ENCODE data around the gene ARID1B. TPM values are rescaled to one million over a fixed set of nuclear protein-coding genes. Genes with fewer than 3 reads are reported as not detected.

ARID1B gene
- total RNA-seq, 1 donor from 2014 or later = 49.2 TPM

GRCh38 chr6:157172830-157173536 is 395.8 kb downstream of the ARID1B start:
- intact Hi-C loops (cut with DNase I) = no loop called here
- ATAC-seq (ENCODE audit: poor library complexity) = no peak

GRCh38 chr6:157173776-157174175 is 396.6 kb downstream of the ARID1B start:
- DNase-seq (no peak), ATAC-seq (ENCODE audit: poor library complexity) (no peak)
- intact Hi-C loops (cut with DNase I) = no loop called here

More at GRCh38 chr6:157172830-157173536, 395.8 kb downstream of the ARID1B start:
- DNase-seq = no peak

GRCh38 chr6:157174731-157175130 is 397.6 kb downstream of the ARID1B start:
- intact Hi-C loops (cut with DNase I) = no loop called here

DNA sequence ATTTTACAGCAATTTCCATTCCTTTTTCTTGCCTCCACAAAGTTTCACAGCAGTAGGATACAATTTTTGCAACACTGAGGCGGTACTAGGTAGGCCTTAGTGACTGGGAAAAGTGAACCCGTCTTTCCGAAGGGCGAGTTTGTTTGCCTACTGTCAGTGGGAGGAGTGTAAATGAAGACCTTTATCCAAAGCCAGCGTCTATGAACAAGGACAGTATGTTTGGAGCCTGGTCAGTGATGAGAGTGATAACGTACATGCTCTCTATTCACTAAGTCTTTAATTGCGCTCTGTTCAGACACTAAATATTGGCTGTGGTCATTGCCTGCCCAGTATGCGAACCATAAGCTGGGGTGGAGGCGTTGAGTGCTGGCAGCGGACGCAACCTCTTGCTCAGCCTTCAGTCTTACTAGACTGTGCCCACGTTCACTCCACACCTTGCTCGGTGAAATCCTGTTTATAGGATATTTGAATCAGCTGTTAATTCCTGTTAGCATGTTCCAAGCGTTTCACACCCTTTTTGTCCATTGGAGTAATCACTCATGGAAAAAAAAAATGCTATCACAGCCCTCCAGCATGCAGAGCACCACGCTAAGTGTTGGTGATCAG is 400.7 kb downstream of the ARID1B start:
- ATAC-seq (ENCODE audit: poor library complexity) (no peak), DNase-seq (no peak)
- intact Hi-C loops (cut with DNase I) = no loop called here

More at GRCh38 chr6:157174731-157175130, 397.6 kb downstream of the ARID1B start:
- no peak for DNase-seq
- ATAC-seq (ENCODE audit: poor library complexity) = no peak

DNA sequence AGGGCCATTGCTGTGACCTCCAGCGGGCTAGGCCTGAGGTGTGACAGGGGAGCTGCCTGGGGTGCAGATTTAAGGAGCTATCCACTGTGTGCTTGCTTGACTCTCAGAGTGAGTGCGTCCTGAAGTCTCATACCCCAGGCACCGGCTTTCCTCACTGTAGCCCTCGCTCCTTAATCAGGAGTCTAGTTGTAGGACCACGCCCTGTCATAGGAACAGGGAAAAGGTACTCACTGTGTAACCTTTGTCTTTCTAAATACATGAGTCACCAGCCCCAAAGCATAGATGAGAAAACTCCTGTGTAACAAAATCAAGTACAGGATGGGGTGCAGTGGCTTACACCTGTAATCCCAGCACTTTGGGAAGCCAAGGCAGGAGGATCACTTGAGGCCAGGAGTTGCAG is 404.5 kb downstream of the ARID1B start:
- intact Hi-C loops (cut with DNase I) = loop anchor here (5.0 kb wide), 1 partner anchor 144 kb away; no protein-coding TSS in a partner anchor
- DNase-seq = no peak
- ATAC-seq (ENCODE audit: poor library complexity) = no peak

GRCh38 chr6:157182503-157183264 is 405.5 kb downstream of the ARID1B start:
- intact Hi-C loops (cut with DNase I) = loop anchor here (5.0 kb wide), 1 partner anchor 145 kb away; no protein-coding TSS in a partner anchor
- DNase-seq = no peak
- ATAC-seq (ENCODE audit: poor library complexity) = no peak

DNA sequence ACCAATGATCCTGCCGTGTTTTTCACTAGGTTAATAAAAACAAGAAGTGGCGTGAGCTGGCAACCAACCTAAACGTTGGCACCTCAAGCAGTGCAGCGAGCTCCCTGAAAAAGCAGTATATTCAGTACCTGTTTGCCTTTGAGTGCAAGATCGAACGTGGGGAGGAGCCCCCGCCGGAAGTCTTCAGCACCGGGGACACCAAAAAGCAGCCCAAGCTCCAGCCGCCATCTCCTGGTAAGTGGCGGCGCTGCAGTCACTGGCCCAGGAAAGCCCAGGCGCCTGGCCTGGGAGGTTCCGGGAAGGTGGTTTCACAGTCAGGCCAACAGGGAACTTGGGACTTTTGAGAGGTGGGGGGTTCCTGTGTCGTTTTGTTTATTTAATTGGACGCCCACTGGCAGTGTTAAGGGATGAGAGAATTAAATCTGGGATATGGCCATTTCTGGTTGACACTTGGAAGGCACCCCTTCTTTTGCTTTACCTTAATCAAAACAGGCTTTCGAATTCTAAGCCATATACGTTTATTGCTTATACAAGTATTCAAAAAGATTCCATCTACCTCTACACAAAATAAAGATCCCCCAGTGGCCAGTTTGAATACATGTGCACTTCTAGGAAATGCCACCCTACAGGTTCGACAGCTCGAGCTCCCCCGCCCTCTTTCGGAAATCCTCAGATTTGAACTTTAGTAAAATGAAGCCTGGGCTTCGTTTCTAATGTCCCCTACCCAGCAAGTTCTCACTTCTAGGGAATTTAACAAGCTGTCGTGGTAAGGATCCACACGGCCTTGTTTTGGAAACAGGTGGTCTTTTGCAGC is 407.2 kb downstream of the ARID1B start:
- ATAC-seq (ENCODE audit: poor library complexity) (peak; percentile 79), DNase-seq (peak; percentile 83)
- intact Hi-C loops (cut with DNase I) = loop anchor here (5.0 kb wide), 1 partner anchor 147 kb away; no protein-coding TSS in a partner anchor

- DNase-seq (no peak), ATAC-seq (ENCODE audit: poor library complexity) (peak; percentile 13)
Observed at GRCh38 chr6:157185171-157185570, 408.0 kb downstream of the ARID1B start.

GRCh38 chr6:157185986-157186385 is 408.8 kb downstream of the ARID1B start:
- intact Hi-C loops (cut with DNase I) = no loop called here
- DNase-seq (no peak), ATAC-seq (ENCODE audit: poor library complexity) (no peak)

More at GRCh38 chr6:157185171-157185570, 408.0 kb downstream of the ARID1B start:
- intact Hi-C loops (cut with DNase I) = no loop called here

DNA sequence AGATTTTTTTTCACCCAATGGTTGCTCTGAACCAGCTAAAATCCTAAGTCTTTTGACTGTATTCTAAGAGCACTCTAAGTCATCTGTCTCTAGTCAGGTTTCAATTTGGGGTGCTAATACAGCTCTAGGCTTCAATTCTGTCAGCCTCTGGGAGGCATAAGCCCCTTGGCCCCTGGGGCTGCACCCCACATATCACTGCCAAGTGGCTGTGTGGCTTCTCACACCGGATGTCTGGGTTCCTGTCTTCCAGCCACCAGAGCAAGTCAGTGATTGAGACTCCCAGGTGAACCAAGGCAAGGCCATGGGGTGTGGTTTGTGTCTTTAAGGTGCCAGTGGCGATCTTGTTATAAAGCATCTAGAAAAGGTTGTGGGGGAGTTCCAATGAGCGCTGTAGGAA is 409.6 kb downstream of the ARID1B start:
- intact Hi-C loops (cut with DNase I) = no loop called here
- DNase-seq (no peak), ATAC-seq (ENCODE audit: poor library complexity) (no peak)

DNA sequence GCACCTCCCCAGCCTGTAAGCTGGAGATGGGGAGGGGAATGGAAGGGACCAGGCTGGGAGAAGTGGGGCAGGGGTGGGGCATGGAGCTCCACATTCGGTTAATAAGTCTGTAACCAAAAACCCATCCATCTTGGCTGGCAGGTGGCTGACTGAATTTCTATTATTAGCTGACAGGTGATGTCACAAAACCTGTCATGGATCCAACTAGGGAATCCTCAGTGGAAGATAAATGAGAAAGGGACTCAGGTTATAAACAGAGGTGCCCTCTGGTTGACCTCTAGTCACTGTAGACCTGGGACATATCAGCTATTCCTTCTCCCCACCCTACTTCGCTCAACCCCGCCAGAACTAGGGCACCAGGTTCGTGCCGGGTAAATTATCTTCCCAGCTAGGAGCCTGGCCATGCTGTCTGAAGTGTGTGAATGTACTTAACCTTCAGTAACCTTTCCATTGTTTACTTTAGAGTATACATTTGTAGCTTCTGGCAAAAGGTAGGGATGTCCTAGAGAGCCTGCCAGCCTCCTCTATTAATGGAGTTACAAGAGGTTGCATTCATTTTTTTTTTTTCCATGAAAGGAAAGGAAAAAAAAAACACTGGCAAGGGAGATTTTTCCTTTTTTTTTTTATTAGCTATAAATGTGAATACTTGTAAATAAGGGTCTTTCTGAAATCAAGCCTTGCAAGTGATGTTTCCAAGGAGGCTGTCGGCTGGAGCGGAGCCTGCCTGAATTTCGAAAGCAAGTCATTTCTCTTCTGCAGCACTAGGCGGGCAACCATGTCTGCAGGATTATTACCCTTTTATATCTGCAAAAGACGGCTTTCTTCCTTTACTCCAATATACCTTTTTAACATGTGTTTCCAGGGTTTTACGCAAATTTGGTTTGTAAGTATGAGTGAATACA is 410.3 kb downstream of the ARID1B start:
- ATAC-seq (ENCODE audit: poor library complexity) = peak; percentile 80
- intact Hi-C loops (cut with DNase I) = no loop called here
- no peak for DNase-seq

DNA sequence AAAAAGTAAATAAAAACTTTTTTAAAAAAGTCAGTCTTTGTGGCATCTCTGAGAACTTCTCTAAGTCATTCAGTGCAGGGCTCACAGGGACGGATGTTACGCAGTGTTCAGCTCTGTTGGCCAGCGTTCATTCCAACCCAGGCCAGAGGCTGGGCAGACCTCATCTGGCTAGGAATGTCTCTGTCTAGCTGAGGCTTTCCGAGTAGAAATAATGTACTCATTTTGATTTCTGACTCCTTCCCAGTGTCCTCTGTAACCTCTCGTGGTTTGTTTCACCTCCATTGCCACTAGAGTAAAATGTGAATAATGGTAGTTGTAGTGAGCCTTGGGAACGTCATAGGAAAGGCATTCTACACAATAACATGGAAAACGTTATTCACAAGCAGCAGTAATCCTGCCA is 411.0 kb downstream of the ARID1B start:
- DNase-seq = no peak
- intact Hi-C loops (cut with DNase I) = no loop called here
- ATAC-seq (ENCODE audit: poor library complexity) = no peak

- ATAC-seq (ENCODE audit: poor library complexity) (no peak), DNase-seq (no peak)
- intact Hi-C loops (cut with DNase I) = no loop called here
Observed at GRCh38 chr6:157193443-157193996, 416.3 kb downstream of the ARID1B start.

DNA sequence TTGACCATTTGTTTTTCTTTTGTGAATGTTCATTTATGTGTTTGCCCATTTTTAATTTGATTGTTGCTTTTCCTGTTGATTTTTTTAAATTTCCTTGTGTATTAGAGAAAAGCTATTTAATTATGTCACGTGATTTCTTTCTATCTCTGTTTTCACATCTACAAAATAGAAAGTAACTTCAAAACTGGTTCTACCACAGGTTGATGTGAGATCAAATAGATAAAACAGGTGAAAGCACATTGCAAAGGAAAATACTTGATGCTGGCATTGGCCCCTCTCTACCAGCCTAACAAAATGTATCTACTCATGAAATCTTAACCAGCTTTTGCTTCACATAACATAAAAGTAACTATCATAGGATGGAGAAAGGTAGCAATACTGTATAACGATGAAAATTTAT is 416.9 kb downstream of the ARID1B start:
- DNase-seq (no peak), ATAC-seq (ENCODE audit: poor library complexity) (no peak)
- intact Hi-C loops (cut with DNase I) = no loop called here

DNA sequence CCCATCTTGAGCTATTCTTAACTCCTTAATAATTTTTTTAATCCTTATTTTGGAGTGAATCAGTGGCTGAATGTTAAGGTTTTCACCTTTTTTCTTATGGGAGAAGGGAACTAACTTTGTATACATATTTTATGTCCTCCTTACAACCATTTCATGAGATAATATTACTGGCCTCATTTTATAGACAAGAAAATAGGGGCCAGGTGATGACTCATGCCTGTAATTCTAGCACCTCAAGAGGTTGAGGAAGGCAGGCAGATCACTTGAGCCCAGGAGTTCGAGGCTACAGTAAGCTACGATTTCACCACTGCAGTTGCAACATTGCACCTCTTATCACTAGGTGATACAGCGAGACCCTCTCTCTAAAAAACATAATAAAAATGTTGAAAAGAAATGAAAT is 417.5 kb downstream of the ARID1B start:
- ATAC-seq (ENCODE audit: poor library complexity) (no peak), DNase-seq (no peak)
- intact Hi-C loops (cut with DNase I) = no loop called here

DNA sequence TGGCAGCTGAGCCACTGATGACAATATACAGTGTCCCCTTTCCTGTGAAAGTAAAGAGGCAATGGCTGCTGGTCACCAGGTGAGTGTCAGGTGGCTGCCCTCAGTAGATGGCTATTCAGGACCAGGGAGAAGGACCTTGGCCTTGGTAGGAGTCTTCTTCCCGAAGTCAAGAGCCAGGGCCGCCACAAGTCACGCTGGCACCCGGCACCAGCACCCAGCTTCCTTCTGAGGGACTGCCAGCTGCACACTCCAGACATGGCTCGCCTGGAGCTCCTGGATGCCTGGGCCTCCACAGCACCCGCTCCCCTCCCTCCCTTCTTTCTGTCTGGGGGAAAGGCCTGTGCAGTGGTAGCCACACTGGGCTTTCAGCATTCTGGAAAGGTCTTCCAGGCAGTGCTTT is 419.2 kb downstream of the ARID1B start:
- intact Hi-C loops (cut with DNase I) = no loop called here
- ATAC-seq (ENCODE audit: poor library complexity) = no peak

DNA sequence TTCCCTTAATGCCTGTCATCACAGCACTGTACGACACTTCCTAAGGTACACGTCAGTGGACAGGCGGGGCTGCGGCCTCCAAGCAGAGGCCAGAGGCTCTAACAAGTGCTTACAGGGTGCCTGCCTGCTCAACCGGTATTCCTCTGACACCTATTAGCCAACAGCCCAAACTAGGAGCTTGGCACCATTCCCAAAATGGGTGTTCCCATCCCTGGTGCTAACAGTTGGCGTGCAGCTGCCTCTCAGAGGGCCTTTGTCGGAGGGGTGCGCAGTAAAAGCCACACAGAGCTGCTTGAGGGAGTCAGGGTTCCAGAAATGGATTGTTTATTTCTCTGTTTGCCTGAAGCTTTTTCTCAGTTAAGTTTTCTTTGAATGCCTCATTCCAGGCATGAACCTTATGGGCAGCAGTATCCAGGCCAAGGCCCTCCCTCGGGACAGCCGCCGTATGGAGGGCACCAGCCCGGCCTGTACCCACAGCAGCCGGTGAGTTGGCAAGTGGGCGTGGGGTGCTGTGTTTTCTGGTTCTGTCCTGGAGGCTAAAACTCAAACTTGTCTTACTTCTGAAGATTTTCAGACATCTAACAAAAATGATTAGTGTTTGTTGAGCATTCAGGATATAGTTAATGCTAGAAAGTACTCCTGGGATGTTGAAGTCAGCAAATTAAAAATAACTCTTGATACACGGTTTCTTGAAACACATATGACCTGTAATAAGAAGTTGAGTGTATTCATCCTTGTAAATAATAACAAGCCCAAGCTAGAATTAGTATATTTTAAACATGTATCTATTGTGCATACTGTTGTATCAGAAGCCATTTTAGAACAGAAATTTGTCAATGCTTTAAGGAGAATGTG is 421.5 kb downstream of the ARID1B start:
- ATAC-seq (ENCODE audit: poor library complexity) = peak; percentile 92
- DNase-seq = peak; percentile 65

More for the DNA sequence above, 419.2 kb downstream of the ARID1B start:
- DNase-seq = no peak

More for the DNA sequence above, 421.5 kb downstream of the ARID1B start:
- intact Hi-C loops (cut with DNase I) = no loop called here

Data from Right ventricle myocardium superior (tissue), 1 donor.